Activated B cell treated with CpG ODN at 0.5 μM for 24 hours (primary cell): ENCODE measurements around the gene HDGFL3. TPM values are rescaled to one million over a fixed set of nuclear protein-coding genes. Genes with fewer than 3 reads are reported as not detected.

Experiments
- ATAC-seq: fragments of 200-7000 bp; cut with Tn5 transposase; one replicate; pipeline ENCODE4 v1.10.0; 2021; ENCODE audit warnings: low read depth, mild to moderate bottlenecking, moderate library complexity
- CTCF ChIA-PET: fragments of 350-600 bp; sonication (Branson Sonifier 250); formaldehyde crosslinking; loops from one replicate; lab custom pipeline; 2021; ENCODE audit warnings: antibody characterized with exemption; lab: Charles Lee
- POLR2A ChIA-PET: fragments of 350-600 bp; sonication (Branson Sonifier 250); formaldehyde crosslinking; loops from one replicate; lab custom pipeline; 2021; ENCODE audit warnings: antibody characterized with exemption; lab: Charles Lee
- DNase-seq: peaks from one replicate; pipeline ENCODE4 v3.0.0; 2022
- H3K27ac Mint-ChIP-seq: one replicate; pipeline ENCODE4 v1.8.0; 2020; ENCODE audit warnings: mixed read lengths
- H3K27me3 Mint-ChIP-seq: one replicate; pipeline ENCODE4 v1.8.0; 2021; ENCODE audit warnings: mixed read lengths
- H3K36me3 Mint-ChIP-seq: one replicate; pipeline ENCODE4 v1.8.0; 2021; ENCODE audit warnings: low read depth, mixed read lengths
- H3K4me1 Mint-ChIP-seq: one replicate; pipeline ENCODE4 v1.8.0; 2021; ENCODE audit warnings: mixed read lengths
- H3K4me3 Mint-ChIP-seq: one replicate; pipeline ENCODE4 v1.8.0; 2020; ENCODE audit warnings: mild to moderate bottlenecking, mixed read lengths
- H3K9me3 Mint-ChIP-seq: one replicate; pipeline ENCODE4 v1.8.0; 2020; ENCODE audit warnings: mixed read lengths
- CTCF ChIP-seq: fragments of 200-600 bp; IDR thresholded peaks from one replicate; pipeline ENCODE4 v1.8.0; 2022; ENCODE audit warnings: antibody characterized with exemption, mild to moderate bottlenecking
- intact Hi-C: fragments of 100-400 bp; cut with micrococcal nuclease; formaldehyde crosslinking; loops from one replicate; pipeline ENCODE4 v1.15.1; 2024
- total RNA-seq: library from RNA; stranded (reverse); gene quantifications from 2 replicates; pipeline ENCODE4 v1.2.3, GENCODE V29; 2022

Gene HDGFL3
- total RNA-seq, 1 donor from 2014 or later, result 1.8 TPM

GRCh38 chr15:83199288-83199687, 8.3 kb downstream of the HDGFL3 start:
- no peak for TF ChIP-seq CTCF
- ChIA-PET CTCF (no interaction called here), POLR2A (no interaction called here)
- Mint-ChIP-seq H3K4me3 (no peak overlapping the region), H3K27ac (no peak overlapping the region), H3K9me3 (no peaks in the 10 kb centered on the region), H3K36me3 (no peaks in the 10 kb centered on the region), H3K4me1 (no peaks in the 10 kb centered on the region), H3K27me3 (peaks cover 1% of the 10 kb centered on the region)
- intact Hi-C loops, result no loop called here
- no peak for DNase-seq
- no peak for ATAC-seq

GRCh38 chr15:83198476-83198875, 9.1 kb downstream of the HDGFL3 start:
- TF ChIP-seq CTCF, result no peak
- Mint-ChIP-seq H3K27me3 (peaks cover 2% of the 10 kb centered on the region), H3K27ac (no peak overlapping the region), H3K4me3 (no peak overlapping the region), H3K4me1 (no peaks in the 10 kb centered on the region), H3K9me3 (no peaks in the 10 kb centered on the region), H3K36me3 (no peaks in the 10 kb centered on the region)
- no peak for ATAC-seq
- CTCF ChIA-PET, result no interaction called here
- POLR2A ChIA-PET, result no interaction called here
- intact Hi-C loops, result no loop called here
- no peak for DNase-seq

- Mint-ChIP-seq H3K9me3 (no peaks in the 10 kb centered on the region), H3K36me3 (no peaks in the 10 kb centered on the region), H3K27me3 (peaks cover 10% of the 10 kb centered on the region), H3K27ac (no peak overlapping the region), H3K4me1 (no peaks in the 10 kb centered on the region), H3K4me3 (no peak overlapping the region)
- CTCF ChIA-PET, result no interaction called here
- POLR2A ChIA-PET, result no interaction called here
- TF ChIP-seq CTCF, result no peak
- no peak for DNase-seq
- no peak for ATAC-seq
- intact Hi-C loops, result no loop called here
Measured at GRCh38 chr15:83194528-83194927, 13.1 kb downstream of the HDGFL3 start.

GRCh38 chr15:83193721-83194120, 13.9 kb downstream of the HDGFL3 start:
- Mint-ChIP-seq H3K4me3 (no peak overlapping the region), H3K36me3 (no peaks in the 10 kb centered on the region), H3K9me3 (no peaks in the 10 kb centered on the region), H3K27me3 (peaks cover 10% of the 10 kb centered on the region), H3K4me1 (no peaks in the 10 kb centered on the region), H3K27ac (no peak overlapping the region)
- intact Hi-C loops, result no loop called here
- TF ChIP-seq CTCF, result no peak
- ChIA-PET POLR2A (no interaction called here), CTCF (no interaction called here)
- no peak for ATAC-seq
- no peak for DNase-seq

GRCh38 chr15:83192742-83193141, 14.9 kb downstream of the HDGFL3 start:
- H3K4me1 Mint-ChIP-seq, result no peaks in the 10 kb centered on the region

More at GRCh38 chr15:83192742-83193141, 14.9 kb downstream of the HDGFL3 start:
- intact Hi-C loops, result no loop called here
- H3K27ac Mint-ChIP-seq, result no peak overlapping the region
- peaks cover 10% of the 10 kb centered on the region for H3K27me3 Mint-ChIP-seq
- no peak for TF ChIP-seq CTCF
- no peak for ATAC-seq
- H3K36me3 Mint-ChIP-seq, result no peaks in the 10 kb centered on the region
- DNase-seq, result no peak
- ChIA-PET POLR2A (no interaction called here), CTCF (no interaction called here)
- H3K9me3 Mint-ChIP-seq, result no peaks in the 10 kb centered on the region
- H3K4me3 Mint-ChIP-seq, result no peak overlapping the region
